HG03139 (cell line): ENCODE data around the gene SUCLG2.

Experiments used
- ATAC-seq: cut with Tn5 transposase; IDR thresholded peaks from one replicate; pipeline ENCODE4 v1.9.1; 2021; ENCODE audit not compliant: unreplicated experiment

SUCLG2 gene

GRCh38 chr3:67654099-67654843 is at the start of gene SUCLG2:
Gene SUCLG2 (minus strand): TSS chr3:67654612. CDS start chr3:67654586, 26 bp downstream.
- ATAC-seq = peak; percentile 61

DNA sequence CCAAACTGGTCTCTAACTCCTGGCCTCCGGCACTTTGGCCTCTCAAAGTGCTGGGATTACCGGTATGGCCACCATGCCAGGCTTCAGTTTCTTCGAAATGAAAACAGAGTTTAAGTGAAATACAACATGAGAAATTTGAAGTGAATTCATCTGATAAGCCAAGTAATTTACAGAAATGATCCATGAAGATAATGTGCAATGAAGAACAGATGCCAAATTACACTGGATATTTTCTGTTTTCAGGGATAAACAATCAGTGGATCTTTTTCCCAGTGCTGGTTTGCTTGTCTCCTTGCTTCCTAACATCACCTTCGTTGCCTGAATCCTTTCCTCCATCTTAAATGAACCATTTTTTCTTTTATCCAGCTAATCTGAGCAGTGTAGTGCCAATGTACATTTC is 46.2 kb upstream of the SUCLG2 start:
- ATAC-seq = no peak

GRCh38 chr3:67699882-67700281 is 45.5 kb upstream of the SUCLG2 start:
- ATAC-seq = no peak

GRCh38 chr3:67692621-67693020 is 38.2 kb upstream of the SUCLG2 start:
- no peak for ATAC-seq

GRCh38 chr3:67691926-67692325 is 37.5 kb upstream of the SUCLG2 start:
- ATAC-seq = no peak

GRCh38 chr3:67691207-67691606 is 36.8 kb upstream of the SUCLG2 start:
- no peak for ATAC-seq

- no peak for ATAC-seq
Measured at GRCh38 chr3:67689806-67690205, 35.4 kb upstream of the SUCLG2 start.

DNA sequence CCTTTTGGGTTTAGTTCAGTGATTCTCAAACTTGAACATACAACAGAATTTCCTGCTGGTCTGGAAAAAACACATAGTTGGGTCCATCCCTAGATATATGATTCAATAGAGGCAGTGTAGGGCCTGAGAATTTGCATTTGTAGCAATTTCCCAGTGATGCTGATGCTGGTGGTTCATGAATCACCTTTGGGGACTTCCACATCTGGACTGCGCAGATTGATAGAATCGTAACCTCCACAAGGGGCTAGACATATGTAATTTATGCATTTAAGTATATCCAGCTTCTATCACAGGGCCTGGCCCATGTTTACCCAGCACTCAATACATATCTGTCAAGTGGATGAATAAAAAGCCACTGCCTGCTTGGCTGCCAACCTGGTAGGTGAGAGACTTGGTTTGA is 33.8 kb upstream of the SUCLG2 start:
- no peak for ATAC-seq

DNA sequence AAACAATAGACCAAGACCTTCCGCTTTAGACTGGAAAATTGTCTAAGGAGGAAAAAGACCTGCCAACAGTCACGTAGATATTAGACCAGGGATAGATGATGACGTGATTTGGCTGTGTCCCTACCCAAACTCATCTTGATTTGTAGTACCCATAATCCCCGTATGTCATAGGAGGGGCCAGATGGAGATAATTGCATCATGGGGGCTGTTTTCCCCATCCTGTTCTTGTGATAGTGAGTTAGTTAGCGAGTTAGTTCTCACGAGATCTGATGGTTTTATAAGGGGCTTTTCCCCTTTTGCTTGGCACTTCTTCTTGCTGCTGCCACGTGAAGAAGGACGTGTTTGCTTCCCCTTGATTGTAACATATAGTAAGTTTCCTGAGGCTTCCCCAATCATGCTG is 31.7 kb upstream of the SUCLG2 start:
- ATAC-seq = no peak

- peak; percentile 99 for ATAC-seq
Measured at GRCh38 chr3:67685499-67685898, 31.1 kb upstream of the SUCLG2 start.

- no peak for ATAC-seq
Measured at GRCh38 chr3:67684211-67684610, 29.8 kb upstream of the SUCLG2 start.

DNA sequence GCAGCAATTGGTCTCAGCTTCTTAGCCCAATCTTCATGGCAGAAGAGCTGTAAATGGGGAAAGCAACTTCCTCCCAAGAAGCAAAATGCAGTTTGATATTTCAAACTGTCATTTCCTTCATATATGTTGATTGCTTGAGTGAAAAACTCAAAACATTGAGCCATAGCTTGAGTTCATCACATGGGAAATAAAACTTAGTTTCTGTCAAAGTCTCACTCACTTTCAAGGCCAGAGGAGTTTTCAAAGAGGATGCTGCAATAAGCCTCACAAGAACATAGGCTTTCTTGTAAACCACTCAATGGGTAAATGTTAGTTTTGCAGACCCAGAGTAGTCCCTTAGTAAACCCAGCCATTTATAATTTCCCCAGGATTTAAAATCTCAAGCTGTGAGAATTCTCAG is 29.1 kb upstream of the SUCLG2 start:
- ATAC-seq = no peak

- ATAC-seq = peak; percentile 67
Measured at GRCh38 chr3:67678665-67679064, 24.3 kb upstream of the SUCLG2 start.

GRCh38 chr3:67674055-67674454 is 19.6 kb upstream of the SUCLG2 start:
- no peak for ATAC-seq

DNA sequence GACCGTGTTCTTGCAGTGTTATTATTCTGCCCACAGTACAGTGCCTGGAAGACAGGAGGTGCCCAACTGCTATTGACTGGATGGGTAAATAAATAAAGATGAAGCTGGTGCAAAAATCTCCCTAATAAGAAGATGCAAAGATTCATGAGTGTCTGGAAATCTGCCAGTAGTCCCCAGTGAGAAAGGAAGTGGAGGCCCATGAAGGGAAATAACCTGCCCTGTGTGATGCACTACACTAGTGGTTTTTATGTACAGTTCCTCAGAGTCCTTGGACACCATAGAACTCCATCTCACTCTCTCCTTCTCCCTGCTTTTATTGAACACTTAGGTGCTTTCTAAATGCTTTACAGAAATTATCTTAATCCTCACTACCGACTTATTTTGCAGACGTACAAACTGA is 8.3 kb upstream of the SUCLG2 start:
- ATAC-seq = no peak

GRCh38 chr3:67661089-67661488 is 6.7 kb upstream of the SUCLG2 start:
- ATAC-seq = no peak

DNA sequence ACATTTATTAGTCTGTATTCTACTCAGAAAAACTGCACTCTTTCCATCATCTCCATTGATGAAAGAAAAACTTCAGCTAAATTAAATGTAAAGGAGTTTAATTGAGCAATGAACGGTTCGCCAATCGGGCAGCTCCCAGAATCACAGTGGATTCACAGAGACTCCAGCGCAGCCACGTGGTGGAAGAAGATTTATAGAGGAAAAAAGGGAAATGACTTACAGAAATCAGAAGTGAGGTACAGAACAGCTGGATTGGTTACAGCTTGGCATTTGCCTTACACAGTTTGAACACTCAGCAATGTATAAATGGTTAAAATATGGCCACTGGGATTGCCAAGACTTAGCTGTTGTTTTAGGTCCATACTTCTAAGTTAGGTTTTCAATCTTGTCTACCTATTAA is 2.8 kb upstream of the SUCLG2 start:
- no peak for ATAC-seq

- ATAC-seq = no peak
Measured at GRCh38 chr3:67656614-67657013, 2.2 kb upstream of the SUCLG2 start.

DNA sequence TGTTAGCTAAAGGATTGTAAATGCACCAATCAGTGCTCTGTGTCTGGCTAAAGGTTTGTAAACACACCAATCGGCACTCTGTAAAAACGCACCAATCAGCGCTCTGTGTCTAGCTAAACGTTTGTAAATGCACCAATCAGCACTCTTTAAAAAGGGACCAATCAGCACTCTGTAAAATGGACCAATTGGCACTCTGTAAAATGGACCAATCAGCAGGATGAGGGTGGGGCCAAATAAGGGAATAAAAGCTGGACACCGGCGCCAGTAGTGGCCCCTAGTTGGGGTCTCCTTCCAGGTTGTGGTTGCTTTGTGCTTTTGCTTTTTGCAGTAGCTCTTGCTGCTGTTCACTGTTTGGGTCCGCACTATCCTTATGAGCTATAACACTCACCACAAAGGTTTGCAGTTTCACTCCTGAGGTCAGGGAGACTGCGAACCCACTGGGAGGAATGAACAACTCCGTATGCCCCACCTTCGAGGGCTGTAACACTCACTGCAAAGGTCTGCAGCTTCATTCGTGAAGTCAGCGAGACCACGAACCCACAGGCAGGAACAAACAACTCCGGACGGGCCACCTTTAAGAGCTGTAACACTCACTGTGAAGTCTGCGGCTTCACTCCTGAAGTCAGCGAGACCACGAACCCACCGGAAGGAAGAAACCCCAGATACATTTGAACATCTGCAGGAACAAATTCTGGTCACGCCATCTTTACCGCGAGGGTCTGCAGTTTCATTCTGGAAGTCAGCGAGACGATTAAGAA is 1.1 kb upstream of the SUCLG2 start:
- peak; percentile 49 for ATAC-seq

DNA sequence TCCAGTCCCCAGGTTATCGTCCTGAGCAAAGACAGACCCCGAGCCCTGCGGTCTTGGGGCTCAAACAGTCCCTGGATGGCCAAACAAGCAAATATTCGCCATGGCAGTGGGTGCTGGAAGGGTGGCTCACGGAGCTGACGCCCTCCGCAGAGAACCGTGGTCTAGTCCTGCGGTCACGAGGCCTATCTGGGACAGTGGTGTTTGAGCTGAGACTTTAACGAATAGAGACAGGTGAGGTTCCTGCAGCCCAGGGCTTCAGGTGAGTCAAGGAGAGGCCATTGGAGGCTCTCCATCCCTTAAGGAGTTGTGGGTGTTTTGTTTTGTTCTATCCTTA is 399 bp upstream of the SUCLG2 start:
- ATAC-seq = no peak

- ATAC-seq = peak; percentile 11
Measured at GRCh38 chr3:67653425-67654098, 850 bp downstream of the SUCLG2 start.

DNA sequence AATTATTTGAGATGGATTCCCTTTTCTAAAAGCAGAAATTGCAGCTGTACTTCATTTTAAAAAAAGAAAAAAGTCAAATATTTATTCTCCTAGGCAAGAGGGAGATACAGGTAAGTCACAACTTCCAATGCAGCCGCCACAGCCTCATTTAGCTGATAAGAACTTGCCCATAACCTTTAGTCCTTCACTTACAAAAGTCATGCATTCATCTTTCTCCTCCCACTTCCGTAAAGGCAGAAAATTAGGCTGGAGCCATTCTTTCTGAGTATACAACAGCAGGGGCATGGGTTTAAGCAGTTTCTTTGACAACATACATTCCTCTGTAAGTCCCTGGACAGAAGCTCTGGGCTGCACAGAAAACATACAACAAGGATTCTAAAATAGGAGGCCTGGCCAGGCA is 4.3 kb downstream of the SUCLG2 start:
- ATAC-seq = no peak
